HEK293 (cell line): ENCODE results near the gene DSCAML1.

Source experiments
- CTCF ChIA-PET: fragments of 350-600 bp; formaldehyde crosslinking; extraction: SDS; loops from one replicate; lab custom pipeline; 2021; ENCODE audit warnings: antibody characterized with exemption; lab: Yijun Ruan, JAX
- POLR2A ChIA-PET: fragments of 300-600 bp; formaldehyde crosslinking; extraction: SDS; loops from one replicate; lab custom pipeline; 2020; ENCODE audit warnings: antibody characterized with exemption, inconsistent platforms; lab: Yijun Ruan, JAX
- H3K27ac ChIP-seq: fragments of 200-500 bp; sonication (Bioruptor generic); 2 replicates; pipeline ENCODE4 v1.5.1; 2014; ENCODE audit warnings: low read depth, low read length, control low read depth, inconsistent platforms; ENCODE audit errors: extremely low read depth
- H3K36me3 ChIP-seq, 2 experiments: fragments of 200-500 bp in 1 of 2; sonication (Bioruptor generic) in 1 of 2; 1 replicate in 1 of 2; 2 replicates in 1 of 2; pipeline ENCODE4 v1.5.1; 2014 to 2017; ENCODE audit warnings: inconsistent platforms in 2 of 2, low read length in 2 of 2; ENCODE audit not compliant: control insufficient read depth in 2 of 2, insufficient read depth in 1 of 2
- H3K4me1 ChIP-seq: fragments of 200-500 bp; sonication (Bioruptor generic); 2 replicates; pipeline ENCODE4 v1.5.1; 2014; ENCODE audit warnings: mild to moderate bottlenecking, low read length, inconsistent platforms; ENCODE audit not compliant: control insufficient read depth, insufficient read depth
- H3K4me3 ChIP-seq: 2 replicates; pipeline ENCODE4 v1.5.1; 2011; ENCODE audit warnings: low read depth, mild to moderate bottlenecking, control low read depth, low read length, moderate library complexity
- H3K9me3 ChIP-seq: fragments of 200-500 bp; sonication (Bioruptor generic); 2 replicates; pipeline ENCODE4 v1.5.1; 2014; ENCODE audit warnings: low read depth, low read length, inconsistent platforms; ENCODE audit not compliant: control insufficient read depth, insufficient read depth
- AEBP2 ChIP-seq: fragments of 450-650 bp; formaldehyde crosslinking; IDR thresholded peaks from 2 replicates; pipeline ENCODE4 v1.5.1; 2016; ENCODE audit warnings: missing biosample characterization, missing genetic modification characterization, borderline replicate concordance
- BCL11A ChIP-seq: fragments of 450-650 bp; formaldehyde crosslinking; IDR thresholded peaks from 2 replicates; pipeline ENCODE4 v1.5.1; 2016; ENCODE audit warnings: low read depth, missing biosample characterization, missing genetic modification characterization
- EGR2 ChIP-seq: fragments of 450-650 bp; formaldehyde crosslinking; IDR thresholded peaks from 2 replicates; pipeline ENCODE4 v1.5.1; 2016; ENCODE audit warnings: low read depth, missing biosample characterization, missing genetic modification characterization
- GLIS1 ChIP-seq: fragments of 450-650 bp; formaldehyde crosslinking; IDR thresholded peaks from 2 replicates; pipeline ENCODE4 v1.5.1; 2016; ENCODE audit warnings: missing biosample characterization, missing genetic modification characterization
- GLIS2 ChIP-seq: fragments of 450-650 bp; formaldehyde crosslinking; IDR thresholded peaks from 2 replicates; pipeline ENCODE4 v1.5.1; 2016; ENCODE audit warnings: missing biosample characterization, missing genetic modification characterization
- INSM2 ChIP-seq: fragments of 450-650 bp; formaldehyde crosslinking; IDR thresholded peaks from 2 replicates; pipeline ENCODE4 v1.5.1; 2016; ENCODE audit warnings: missing biosample characterization, missing genetic modification characterization
- PBX3 ChIP-seq: sonication (generic); formaldehyde crosslinking; IDR thresholded peaks from 2 replicates; pipeline ENCODE4 v1.8.1; 2022; ENCODE audit warnings: mild to moderate bottlenecking, moderate library complexity, missing genetic modification reagents
- PRDM10 ChIP-seq: fragments of 450-650 bp; formaldehyde crosslinking; IDR thresholded peaks from 2 replicates; pipeline ENCODE4 v1.5.1; 2016; ENCODE audit warnings: missing biosample characterization, missing genetic modification characterization
- SP3 ChIP-seq: fragments of 450-650 bp; formaldehyde crosslinking; IDR thresholded peaks from 2 replicates; pipeline ENCODE4 v1.5.1; 2016; ENCODE audit warnings: missing biosample characterization, missing genetic modification characterization
- TRIM28 ChIP-seq: IDR thresholded peaks from 2 replicates; pipeline ENCODE4 v1.6.1; 2011; ENCODE audit warnings: low read length, control low read depth, borderline replicate concordance
- ZBTB17 ChIP-seq: fragments of 450-650 bp; formaldehyde crosslinking; IDR thresholded peaks from 2 replicates; pipeline ENCODE4 v1.5.1; 2016; ENCODE audit warnings: missing biosample characterization, missing genetic modification characterization
- ZBTB26 ChIP-seq: fragments of 450-650 bp; formaldehyde crosslinking; optimal IDR thresholded peaks from 2 replicates; pipeline ENCODE3; 2016; ENCODE audit warnings: missing biosample characterization, mild to moderate bottlenecking, missing genetic modification characterization
- ZEB2 ChIP-seq: fragments of 450-650 bp; formaldehyde crosslinking; IDR thresholded peaks from 2 replicates; pipeline ENCODE4 v1.5.1; 2016; ENCODE audit warnings: missing biosample characterization, missing genetic modification characterization
- ZNF112 ChIP-seq: fragments of 450-650 bp; formaldehyde crosslinking; IDR thresholded peaks from 2 replicates; pipeline ENCODE4 v1.5.0; 2017; ENCODE audit warnings: missing biosample characterization, missing genetic modification characterization
- ZNF133 ChIP-seq: fragments of 450-650 bp; formaldehyde crosslinking; IDR thresholded peaks from 2 replicates; pipeline ENCODE4 v1.5.1; 2016; ENCODE audit warnings: missing biosample characterization, missing genetic modification characterization
- ZNF175 ChIP-seq: fragments of 450-650 bp; formaldehyde crosslinking; IDR thresholded peaks from 2 replicates; pipeline ENCODE4 v1.5.1; 2016; ENCODE audit warnings: missing biosample characterization, missing genetic modification characterization
- ZNF266 ChIP-seq: fragments of 450-650 bp; formaldehyde crosslinking; IDR thresholded peaks from 2 replicates; pipeline ENCODE4 v1.5.1; 2016; ENCODE audit warnings: missing biosample characterization, missing genetic modification characterization, low read depth
- ZNF280D ChIP-seq: fragments of 450-650 bp; formaldehyde crosslinking; IDR thresholded peaks from 2 replicates; pipeline ENCODE4 v1.5.1; 2016; ENCODE audit warnings: missing biosample characterization, missing genetic modification characterization
- ZNF670 ChIP-seq: fragments of 450-650 bp; formaldehyde crosslinking; IDR thresholded peaks from 2 replicates; pipeline ENCODE4 v1.5.1; 2016; ENCODE audit warnings: missing biosample characterization, missing genetic modification characterization, low read depth
- ZNF677 ChIP-seq: fragments of 450-650 bp; IDR thresholded peaks from 2 replicates; pipeline ENCODE4 v1.5.0; 2018; ENCODE audit warnings: missing biosample characterization, mild to moderate bottlenecking, missing genetic modification characterization, moderate library complexity
- ZNF777 ChIP-seq: fragments of 450-650 bp; formaldehyde crosslinking; IDR thresholded peaks from 2 replicates; pipeline ENCODE4 v1.5.1; 2017; ENCODE audit warnings: missing biosample characterization, missing genetic modification characterization, borderline replicate concordance

Gene DSCAML1

GRCh38 chr11:117723277-117724024 is 73.6 kb downstream of the DSCAML1 start:
- CTCF ChIA-PET: interaction anchor here (0.8 to 1.3 kb wide), 2 partner anchors 84 to 297 kb away, joined by 3 to 4 read pairs; no protein-coding TSS in a partner anchor
- POLR2A ChIA-PET: no interaction called here
- H3K4me1 ChIP-seq: no peaks in the 10 kb centered on the region
- no peaks in the 10 kb centered on the region for H3K9me3 ChIP-seq
- TF ChIP-seq ZNF133 (tag by site-specific recombination) (no peak), ZNF777 (tag by site-specific recombination) (no peak), ZNF175 (no peak), SP3 (tag by site-specific recombination) (no peak), PRDM10 (tag by site-specific recombination) (no peak), ZBTB26 (tag by site-specific recombination) (no peak), ZNF677 (no peak), ZNF112 (no peak), TRIM28 (no peak), EGR2 (tag by site-specific recombination) (no peak), ZEB2 (tag by site-specific recombination) (no peak), ZNF280D (no peak)
- no peak overlapping the region for H3K27ac ChIP-seq
- no peaks in the 10 kb centered on the region for H3K36me3 ChIP-seq
- no peak overlapping the region for H3K4me3 ChIP-seq

GRCh38 chr11:117722082-117722481 is 74.9 kb downstream of the DSCAML1 start:
- no peak overlapping the region for H3K27ac ChIP-seq
- H3K36me3 ChIP-seq: no peaks in the 10 kb centered on the region
- H3K4me1 ChIP-seq: no peaks in the 10 kb centered on the region
- no peaks in the 10 kb centered on the region for H3K9me3 ChIP-seq
- no peak overlapping the region for H3K4me3 ChIP-seq
- POLR2A ChIA-PET: no interaction called here
- CTCF ChIA-PET: interaction anchor here (1.3 kb wide), 1 partner anchor 296 kb away, joined by 4 read pairs; no protein-coding TSS in a partner anchor
- no peak for TF ChIP-seq ZNF266 (tag by site-specific recombination)
- no peak for TF ChIP-seq PBX3 (CRISPR knock-in tag)
- TF ChIP-seq GLIS1 (tag by site-specific recombination): no peak
- TF ChIP-seq ZNF670 (tag by site-specific recombination): no peak
- TF ChIP-seq INSM2: no peak
- no peak for TF ChIP-seq AEBP2 (tag by site-specific recombination)
- TF ChIP-seq GLIS2 (tag by site-specific recombination): no peak
- TF ChIP-seq ZBTB17 (tag by site-specific recombination): no peak
- no peak for TF ChIP-seq BCL11A
